ENCODE data around the gene DSCAM. TPM values are rescaled to one million over a fixed set of nuclear protein-coding genes. Genes with fewer than 3 reads are reported as not detected.

The DSCAM gene
- total RNA-seq, 3 donors from 2014 or later: not detected

- no peak for DNase-seq
- Mint-ChIP-seq H3K4me3 (no peak overlapping the region), H3K36me3 (ENCODE audit: insufficient read depth) (no peaks in the 10 kb centered on the region), H3K9me3 (no peaks in the 10 kb centered on the region), H3K27me3 (ENCODE audit: low read depth) (no peaks in the 10 kb centered on the region), H3K4me1 (ENCODE audit: low read depth) (no peaks in the 10 kb centered on the region)
- no peak for ATAC-seq
These were observed 680.6 kb downstream of the DSCAM start for GRCh38 chr21:40166291-40166843.

DNA sequence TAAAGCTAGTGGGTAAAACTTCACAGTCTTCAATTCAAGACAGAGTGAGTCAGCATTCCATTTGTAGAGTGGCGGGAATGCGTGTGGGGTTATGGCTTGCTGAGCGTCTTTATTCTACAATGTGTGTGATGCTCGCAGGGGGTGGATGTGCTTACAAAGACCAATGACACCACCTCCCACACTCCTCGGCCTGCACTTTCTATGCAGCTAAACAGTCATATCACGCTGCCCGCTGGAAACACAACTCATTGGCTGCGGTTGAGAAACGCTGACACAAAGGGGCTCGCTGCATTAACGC, 681.2 kb downstream of the DSCAM start:
- Mint-ChIP-seq H3K4me1 (ENCODE audit: low read depth) (no peaks in the 10 kb centered on the region), H3K4me3 (no peak overlapping the region), H3K36me3 (ENCODE audit: insufficient read depth) (no peaks in the 10 kb centered on the region), H3K9me3 (no peaks in the 10 kb centered on the region), H3K27me3 (ENCODE audit: low read depth) (no peaks in the 10 kb centered on the region)
- DNase-seq (no peak), ATAC-seq (no peak)

DNA sequence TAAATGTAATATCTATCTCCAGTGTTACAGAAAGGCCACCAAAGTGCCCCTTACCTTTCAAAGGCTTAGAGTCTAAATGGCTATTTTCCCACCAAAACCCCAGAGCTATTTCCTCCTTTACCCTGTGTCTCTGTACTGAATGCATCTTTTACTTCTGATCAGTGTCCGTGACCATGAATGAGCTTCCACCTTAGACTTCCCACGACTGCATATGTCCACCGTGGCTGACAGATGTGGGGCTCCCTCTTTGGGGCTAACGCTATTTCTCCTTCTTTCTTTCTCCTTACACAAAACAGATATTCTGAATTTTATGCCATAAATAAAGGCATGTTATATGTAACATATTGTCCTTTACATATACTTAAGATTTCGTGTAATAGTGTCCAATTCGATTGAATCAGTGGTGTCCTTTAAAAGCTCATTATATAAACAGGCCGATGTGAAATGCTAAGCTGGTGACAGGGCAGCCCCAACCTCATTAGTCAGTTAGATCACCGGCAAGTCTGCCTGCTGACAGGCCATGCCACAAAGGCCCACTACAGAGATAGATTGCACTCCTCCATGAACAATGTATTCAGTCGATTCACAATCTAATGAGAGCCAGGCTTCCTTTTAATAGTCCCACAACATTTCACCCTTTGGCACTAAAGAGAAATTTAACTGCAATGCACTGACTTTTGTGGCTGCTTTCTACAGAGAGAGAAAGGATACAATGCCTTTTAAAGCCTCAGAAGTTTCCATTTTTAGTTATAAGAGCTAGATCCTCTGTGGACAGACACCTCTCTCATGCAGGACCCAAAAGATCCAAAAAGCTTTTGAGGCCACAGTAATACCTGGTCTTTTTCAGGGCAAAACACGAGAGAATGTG, 681.8 kb downstream of the DSCAM start:
- Mint-ChIP-seq H3K36me3 (ENCODE audit: insufficient read depth) (no peaks in the 10 kb centered on the region), H3K4me1 (ENCODE audit: low read depth) (no peaks in the 10 kb centered on the region), H3K9me3 (no peaks in the 10 kb centered on the region), H3K4me3 (no peak overlapping the region), H3K27me3 (ENCODE audit: low read depth) (no peaks in the 10 kb centered on the region)
- ATAC-seq: no peak
- no peak for DNase-seq

DNA sequence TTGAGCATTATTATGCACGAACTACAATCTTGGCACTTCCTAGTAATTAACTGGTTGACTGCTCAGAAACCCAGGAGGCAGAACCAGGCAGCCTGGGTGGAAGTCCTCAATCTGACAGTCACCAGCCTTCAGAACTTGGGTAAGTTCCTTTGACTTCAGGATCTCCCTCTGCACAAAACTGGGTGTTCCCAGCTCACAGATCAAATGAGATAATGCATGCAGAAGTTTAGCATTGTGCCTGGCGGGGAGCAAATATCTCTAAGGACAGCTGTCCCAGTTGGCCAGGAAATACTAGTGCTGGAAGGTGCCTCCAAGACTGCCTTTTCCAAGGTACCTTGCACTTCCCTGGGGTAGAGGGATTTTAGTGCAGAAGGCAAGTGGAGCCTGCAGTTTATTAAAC, 684.9 kb downstream of the DSCAM start:
- H3K36me3 Mint-ChIP-seq (ENCODE audit: insufficient read depth): no peaks in the 10 kb centered on the region
- no peak overlapping the region for H3K4me3 Mint-ChIP-seq
- no peak for ATAC-seq
- H3K27me3 Mint-ChIP-seq (ENCODE audit: low read depth): no peaks in the 10 kb centered on the region
- H3K4me1 Mint-ChIP-seq (ENCODE audit: low read depth): no peaks in the 10 kb centered on the region
- DNase-seq: no peak
- H3K9me3 Mint-ChIP-seq: no peaks in the 10 kb centered on the region

DNA sequence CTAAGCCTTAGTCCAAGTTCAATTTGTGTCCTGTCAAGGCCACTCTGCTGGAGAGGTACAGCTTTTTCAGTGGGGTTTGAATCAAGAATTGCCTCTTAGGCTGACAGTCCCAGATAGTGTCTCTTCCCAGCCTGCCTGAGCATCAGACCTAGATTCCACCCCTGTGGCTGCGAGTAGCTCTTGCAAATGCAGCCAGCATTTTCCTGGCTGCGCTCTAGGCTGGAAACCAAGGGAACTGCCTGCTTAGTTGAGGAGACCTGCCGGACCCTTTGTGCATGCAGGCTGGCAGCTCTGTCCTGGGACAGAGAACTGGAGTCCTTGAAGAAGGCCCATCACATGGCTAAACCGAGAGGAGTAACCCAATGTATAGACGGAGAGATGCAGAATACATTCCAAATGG, 686.0 kb downstream of the DSCAM start:
- H3K4me1 Mint-ChIP-seq (ENCODE audit: low read depth): no peaks in the 10 kb centered on the region
- no peak overlapping the region for H3K4me3 Mint-ChIP-seq

DNA sequence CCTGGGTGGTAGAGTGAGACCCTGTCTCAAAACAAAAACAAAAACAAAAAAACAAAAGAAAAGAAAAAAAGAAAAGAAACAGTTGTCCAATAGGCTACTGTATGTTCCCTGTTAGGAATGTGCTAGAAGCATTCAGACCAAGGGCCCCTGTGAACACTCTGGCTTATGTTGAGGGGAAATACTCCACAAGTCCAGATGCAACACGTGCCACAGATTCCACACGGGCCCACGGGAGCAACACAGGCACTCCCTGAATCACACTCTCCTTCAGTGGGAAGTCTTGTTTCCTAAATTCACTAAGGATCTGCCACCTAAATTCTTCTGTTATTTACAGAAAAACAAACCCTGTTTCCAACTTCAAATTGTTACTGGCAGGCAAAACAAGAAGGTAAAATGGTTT, 688.6 kb downstream of the DSCAM start:
- Mint-ChIP-seq H3K9me3 (peaks cover 3% of the 10 kb centered on the region), H3K4me1 (ENCODE audit: low read depth) (no peaks in the 10 kb centered on the region), H3K27me3 (ENCODE audit: low read depth) (no peaks in the 10 kb centered on the region), H3K4me3 (no peak overlapping the region), H3K36me3 (ENCODE audit: insufficient read depth) (no peaks in the 10 kb centered on the region)
- ATAC-seq: no peak
- DNase-seq: no peak

More for the DNA sequence above, 686.0 kb downstream of the DSCAM start:
- Mint-ChIP-seq H3K27me3 (ENCODE audit: low read depth) (no peaks in the 10 kb centered on the region), H3K36me3 (ENCODE audit: insufficient read depth) (no peaks in the 10 kb centered on the region), H3K9me3 (peaks cover 2% of the 10 kb centered on the region)
- DNase-seq (no peak), ATAC-seq (no peak)

DNA sequence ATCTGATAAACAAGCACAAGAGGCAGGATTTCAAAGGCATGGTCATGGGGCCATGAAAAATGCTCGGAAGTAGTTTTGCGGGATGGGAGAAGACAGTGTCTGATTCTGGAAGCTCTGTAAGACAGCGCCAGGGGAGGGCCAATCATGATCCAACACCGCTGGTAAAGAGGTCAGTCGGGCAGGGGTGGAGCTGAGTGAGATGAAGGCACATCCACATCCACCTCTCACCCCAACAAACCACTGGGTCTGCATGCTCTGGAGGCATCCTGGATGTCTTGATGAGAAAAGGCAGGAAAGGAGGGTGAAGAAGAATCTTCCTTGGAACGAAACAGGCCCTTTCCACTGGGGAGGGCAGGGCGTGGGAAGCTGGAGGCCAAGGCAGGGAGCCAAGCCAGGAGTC, 691.4 kb downstream of the DSCAM start:
- DNase-seq (no peak), ATAC-seq (no peak)
- Mint-ChIP-seq H3K9me3 (peaks cover 3% of the 10 kb centered on the region), H3K36me3 (ENCODE audit: insufficient read depth) (no peaks in the 10 kb centered on the region), H3K4me3 (no peak overlapping the region), H3K27me3 (ENCODE audit: low read depth) (no peaks in the 10 kb centered on the region), H3K4me1 (ENCODE audit: low read depth) (no peaks in the 10 kb centered on the region)

DNA sequence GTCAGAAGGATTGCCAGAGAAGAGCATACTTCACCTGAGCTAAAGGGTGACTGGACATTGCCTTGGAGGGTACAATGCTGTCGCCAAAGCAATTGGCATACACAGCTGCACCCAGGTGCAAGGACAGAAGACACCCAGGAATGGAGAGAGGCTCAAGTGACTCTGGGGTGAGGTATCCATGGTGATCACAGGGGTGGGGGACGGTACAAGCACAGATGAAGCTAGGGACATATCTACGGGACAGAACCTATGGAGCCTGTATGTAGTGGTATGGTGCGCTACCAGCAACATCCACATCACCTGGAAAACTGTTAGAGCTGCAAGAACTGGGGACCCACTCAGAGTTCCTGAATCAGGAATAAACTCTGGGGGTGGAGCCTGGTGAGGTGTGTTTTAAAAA, 693.6 kb downstream of the DSCAM start:
- no peaks in the 10 kb centered on the region for H3K36me3 Mint-ChIP-seq (ENCODE audit: insufficient read depth)
- no peaks in the 10 kb centered on the region for H3K27me3 Mint-ChIP-seq (ENCODE audit: low read depth)
- DNase-seq (no peak), ATAC-seq (no peak)
- peaks cover 3% of the 10 kb centered on the region for H3K9me3 Mint-ChIP-seq
- no peaks in the 10 kb centered on the region for H3K4me1 Mint-ChIP-seq (ENCODE audit: low read depth)
- H3K4me3 Mint-ChIP-seq: no peak overlapping the region

DNA sequence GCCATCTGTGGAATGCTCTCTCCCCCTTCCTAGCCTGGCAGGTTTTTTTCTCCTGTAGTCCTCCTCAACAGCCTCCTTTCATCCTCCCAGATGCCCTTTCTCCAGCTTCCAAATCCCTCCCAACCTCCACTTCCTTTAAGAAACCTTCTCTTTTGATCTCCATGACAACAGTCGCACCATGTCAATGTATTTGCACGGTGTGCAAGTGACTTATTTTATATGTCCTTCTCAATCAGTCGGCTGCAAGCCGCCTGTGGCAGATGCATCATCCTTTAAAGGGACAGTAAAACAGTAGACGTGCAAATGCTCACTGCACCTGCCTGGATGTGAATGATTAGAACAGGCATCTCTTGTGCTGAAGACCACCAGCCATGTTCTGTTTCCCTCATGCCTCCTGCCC, 694.5 kb downstream of the DSCAM start:
- no peak for DNase-seq

GRCh38 chr21:40151611-40152010, 695.3 kb downstream of the DSCAM start:
- H3K9me3 Mint-ChIP-seq: peaks cover 3% of the 10 kb centered on the region

More for the DNA sequence above, 694.5 kb downstream of the DSCAM start:
- H3K4me1 Mint-ChIP-seq (ENCODE audit: low read depth): no peaks in the 10 kb centered on the region
- no peak for ATAC-seq
- no peaks in the 10 kb centered on the region for H3K36me3 Mint-ChIP-seq (ENCODE audit: insufficient read depth)
- H3K4me3 Mint-ChIP-seq: no peak overlapping the region
- no peaks in the 10 kb centered on the region for H3K27me3 Mint-ChIP-seq (ENCODE audit: low read depth)
- peaks cover 3% of the 10 kb centered on the region for H3K9me3 Mint-ChIP-seq

GRCh38 chr21:40146216-40146837, 700.6 kb downstream of the DSCAM start:
- ATAC-seq (no peak), DNase-seq (no peak)
- H3K4me3 Mint-ChIP-seq: no peak overlapping the region
- no peaks in the 10 kb centered on the region for H3K27me3 Mint-ChIP-seq (ENCODE audit: low read depth)
- no peaks in the 10 kb centered on the region for H3K9me3 Mint-ChIP-seq
- no peaks in the 10 kb centered on the region for H3K4me1 Mint-ChIP-seq (ENCODE audit: low read depth)
- H3K36me3 Mint-ChIP-seq (ENCODE audit: insufficient read depth): no peaks in the 10 kb centered on the region

More at GRCh38 chr21:40151611-40152010, 695.3 kb downstream of the DSCAM start:
- no peak for DNase-seq
- Mint-ChIP-seq H3K4me1 (ENCODE audit: low read depth) (no peaks in the 10 kb centered on the region), H3K4me3 (no peak overlapping the region), H3K27me3 (ENCODE audit: low read depth) (no peaks in the 10 kb centered on the region), H3K36me3 (ENCODE audit: insufficient read depth) (no peaks in the 10 kb centered on the region)
- no peak for ATAC-seq

- no peaks in the 10 kb centered on the region for H3K27me3 Mint-ChIP-seq (ENCODE audit: low read depth)
- no peaks in the 10 kb centered on the region for H3K36me3 Mint-ChIP-seq (ENCODE audit: insufficient read depth)
- H3K4me1 Mint-ChIP-seq (ENCODE audit: low read depth): no peaks in the 10 kb centered on the region
- no peak for DNase-seq
- H3K9me3 Mint-ChIP-seq: no peaks in the 10 kb centered on the region
- no peak overlapping the region for H3K4me3 Mint-ChIP-seq
- no peak for ATAC-seq
These were observed 703.0 kb downstream of the DSCAM start for GRCh38 chr21:40143822-40144525.

DNA sequence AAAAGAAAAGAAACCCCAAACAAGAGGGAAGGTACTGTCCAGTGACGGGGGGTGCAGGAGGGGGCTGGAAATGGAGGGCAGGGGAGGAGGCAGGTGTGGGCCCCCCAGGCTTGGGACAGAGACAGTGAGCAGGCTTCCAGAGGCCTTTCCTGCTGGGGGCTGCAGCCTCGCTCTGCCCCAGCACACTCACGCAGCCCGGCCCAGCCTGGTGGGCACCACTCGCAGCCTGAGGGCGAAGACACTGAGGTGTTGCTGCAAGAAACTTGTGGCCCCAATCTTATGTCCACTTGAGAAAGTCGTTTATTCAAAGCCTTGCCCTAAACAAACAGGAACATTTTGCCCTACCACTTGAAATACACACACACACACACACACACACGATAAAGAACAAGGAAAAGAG, 705.3 kb downstream of the DSCAM start:
- Mint-ChIP-seq H3K27me3 (ENCODE audit: low read depth) (peaks cover under 1% of the 10 kb centered on the region), H3K36me3 (ENCODE audit: insufficient read depth) (no peaks in the 10 kb centered on the region), H3K4me1 (ENCODE audit: low read depth) (no peaks in the 10 kb centered on the region), H3K9me3 (no peaks in the 10 kb centered on the region), H3K4me3 (no peak overlapping the region)
- no peak for ATAC-seq
- DNase-seq: no peak

DNA sequence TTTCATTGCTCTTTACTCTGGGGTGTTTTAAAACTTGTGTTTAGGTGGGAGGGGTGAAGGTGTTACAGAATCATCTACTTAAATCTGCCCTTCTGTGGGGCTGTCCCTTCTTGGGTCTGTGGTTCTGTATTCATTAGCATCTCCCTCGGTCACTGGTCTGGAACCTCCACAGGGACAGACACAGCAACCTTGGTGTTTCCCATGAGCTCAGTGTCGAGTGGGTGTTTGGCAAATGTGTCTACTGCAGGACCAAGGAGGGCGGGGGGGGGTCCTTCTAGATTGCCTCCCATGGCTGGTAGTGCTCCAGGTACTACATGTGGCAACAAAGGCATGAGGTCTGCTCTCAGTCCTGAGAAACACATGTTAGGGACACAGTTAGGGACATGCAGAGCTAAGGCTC, 706.3 kb downstream of the DSCAM start:
- no peak overlapping the region for H3K4me3 Mint-ChIP-seq
- ATAC-seq (no peak), DNase-seq (no peak)
- H3K9me3 Mint-ChIP-seq: no peaks in the 10 kb centered on the region
- H3K27me3 Mint-ChIP-seq (ENCODE audit: low read depth): peaks cover 2% of the 10 kb centered on the region
- no peaks in the 10 kb centered on the region for H3K4me1 Mint-ChIP-seq (ENCODE audit: low read depth)
- H3K36me3 Mint-ChIP-seq (ENCODE audit: insufficient read depth): no peaks in the 10 kb centered on the region

Data from activated T-cell treated with anti-CD3 and anti-CD28 coated beads, Interleukin-2, amount 50 U/mL, for 4 hours (primary cell).